ENCODE data around the gene GNB1.

Gene GNB1

GRCh38 chr1:1793481-1794244 lies 97.2 kb downstream of the GNB1 start:
- DNase-seq (ENCODE audit: low spot score) = no peak
- no peak overlapping the region for H3K27ac ChIP-seq

GRCh38 chr1:1788646-1789431 lies 102.0 kb downstream of the GNB1 start:
- Histone ChIP-seq H3K4me3 (no peak overlapping the region), H3K27ac (no peak overlapping the region)
- no peak for DNase-seq (ENCODE audit: low spot score)
- TF ChIP-seq CTCF (IDR thresholded peaks at IDR 0.05) = no peak

More at GRCh38 chr1:1793481-1794244, 97.2 kb downstream of the GNB1 start:
- TF ChIP-seq CTCF (IDR thresholded peaks at IDR 0.05) = no peak
- H3K4me3 ChIP-seq = no peak overlapping the region

- no peak overlapping the region for H3K4me3 ChIP-seq
- DNase-seq (ENCODE audit: low spot score) = no peak
- no peak overlapping the region for H3K27ac ChIP-seq
- TF ChIP-seq CTCF (IDR thresholded peaks at IDR 0.05) = no peak
These were observed 102.8 kb downstream of the GNB1 start for GRCh38 chr1:1788136-1788535.

- no peak for TF ChIP-seq CTCF (IDR thresholded peaks at IDR 0.05)
- Histone ChIP-seq H3K27ac (no peak overlapping the region), H3K4me3 (no peak overlapping the region)
- DNase-seq (ENCODE audit: low spot score) = no peak
These were observed 103.9 kb downstream of the GNB1 start for GRCh38 chr1:1786836-1787605.

- Histone ChIP-seq H3K4me3 (no peak overlapping the region), H3K27ac (no peak overlapping the region)
- no peak for TF ChIP-seq CTCF (IDR thresholded peaks at IDR 0.05)
- DNase-seq (ENCODE audit: low spot score) = no peak
These were observed 105.2 kb downstream of the GNB1 start for GRCh38 chr1:1785666-1786065.

GRCh38 chr1:1784933-1785332 lies 106.0 kb downstream of the GNB1 start:
- no peak overlapping the region for H3K27ac ChIP-seq
- no peak for DNase-seq (ENCODE audit: low spot score)
- TF ChIP-seq CTCF (IDR thresholded peaks at IDR 0.05) = no peak
- no peak overlapping the region for H3K4me3 ChIP-seq
